Neural progenitor cell (in vitro differentiated cells): Measurements from ENCODE around the gene HOXC4. TPM values are rescaled to one million over a fixed set of nuclear protein-coding genes. Genes with fewer than 3 reads are reported as not detected.

Source experiments
- DNase-seq: peaks from one replicate; pipeline ENCODE4 v3.0.0-alpha.2; 2016; ENCODE audit warnings: low spot score
- H2AFZ ChIP-seq: fragments of 200-600 bp; sonication (generic); replicated peaks from 2 replicates; pipeline ENCODE4 v1.6.1; 2016; ENCODE audit warnings: antibody characterized with exemption
- H3F3A ChIP-seq: fragments of 200-600 bp; sonication (generic); 2 replicates; pipeline ENCODE4 v1.6.1; 2016; ENCODE audit warnings: antibody characterized with exemption, low read depth
- H3K27ac ChIP-seq: fragments of 200-600 bp; sonication (generic); 2 replicates; pipeline ENCODE4 v1.5.1; 2016; ENCODE audit warnings: mild to moderate bottlenecking
- H3K27me3 ChIP-seq: fragments of 200-600 bp; sonication (generic); 2 replicates; pipeline ENCODE4 v1.6.1; 2016; ENCODE audit warnings: mild to moderate bottlenecking, moderate library complexity
- H3K36me3 ChIP-seq: fragments of 200-600 bp; sonication (generic); 2 replicates; pipeline ENCODE4 v1.5.1; 2016
- H3K4me1 ChIP-seq: fragments of 200-600 bp; sonication (generic); 2 replicates; pipeline ENCODE4 v1.6.1; 2016; ENCODE audit warnings: mixed run types
- H3K4me2 ChIP-seq: fragments of 200-600 bp; sonication (generic); 2 replicates; pipeline ENCODE4 v1.6.1; 2016
- H3K4me3 ChIP-seq: fragments of 200-600 bp; sonication (generic); 2 replicates; pipeline ENCODE4 v1.5.1; 2016
- H3K79me2 ChIP-seq: fragments of 200-600 bp; sonication (generic); 2 replicates; pipeline ENCODE4 v1.6.1; 2016; ENCODE audit warnings: low read depth
- H3K9ac ChIP-seq: fragments of 200-600 bp; sonication (generic); 2 replicates; pipeline ENCODE4 v1.6.1; 2016
- H3K9me3 ChIP-seq: fragments of 200-600 bp; sonication (generic); 2 replicates; pipeline ENCODE4 v1.5.1; 2016; ENCODE audit warnings: low read depth
- H4K20me1 ChIP-seq: fragments of 200-600 bp; sonication (generic); 2 replicates; pipeline ENCODE4 v1.6.1; 2016; ENCODE audit warnings: low read depth
- H3K27ac Mint-ChIP-seq: 3 replicates; pipeline ENCODE4 v1.8.0; 2021; ENCODE audit warnings: mixed read lengths
- H3K27me3 Mint-ChIP-seq: 2 replicates; pipeline ENCODE4 v1.8.0; 2022; ENCODE audit warnings: low read depth, mild to moderate bottlenecking, inconsistent platforms, moderate library complexity, mixed read lengths; ENCODE audit not compliant: insufficient read depth
- H3K36me3 Mint-ChIP-seq: 3 replicates; pipeline ENCODE4 v1.8.0; 2021; ENCODE audit warnings: mixed read lengths
- H3K4me1 Mint-ChIP-seq: 3 replicates; pipeline ENCODE4 v1.8.0; 2021; ENCODE audit warnings: mixed read lengths
- H3K4me3 Mint-ChIP-seq: 3 replicates; pipeline ENCODE4 v1.8.0; 2021; ENCODE audit warnings: mild to moderate bottlenecking, moderate library complexity, mixed read lengths
- H3K9me3 Mint-ChIP-seq: 3 replicates; pipeline ENCODE4 v1.8.0; 2020; ENCODE audit warnings: mixed read lengths
- CTCF ChIP-seq: fragments of 200-600 bp; sonication (generic); IDR thresholded peaks from 2 replicates; pipeline ENCODE4 v1.5.1; 2017; ENCODE audit warnings: antibody characterized with exemption, mild to moderate bottlenecking
- EZH2 ChIP-seq: fragments of 200-600 bp; sonication (generic); IDR thresholded peaks from 2 replicates; pipeline ENCODE4 v1.6.1; 2017; ENCODE audit warnings: antibody characterized with exemption, mild to moderate bottlenecking, moderate library complexity
- EZH2phosphoT487 ChIP-seq: fragments of 200-600 bp; sonication (generic); IDR thresholded peaks from 2 replicates; pipeline ENCODE4 v1.6.1; 2017; ENCODE audit warnings: antibody characterized with exemption
- total RNA-seq: library from RNA; depleted of rRNA; stranded (reverse); fragments of >200 nt; gene quantifications from 2 replicates; pipeline ENCODE4 v1.2.3, GENCODE V29; 2015; ENCODE audit warnings: low replicate concordance

Gene HOXC4
- total RNA-seq, 1 donor from 2014 or later, result not detected

- no peak for TF ChIP-seq EZH2phosphoT487
- TF ChIP-seq CTCF, result no peak
- TF ChIP-seq EZH2, result peak; percentile 69
- Histone ChIP-seq H3K79me2 (no peaks in the 10 kb centered on the region), H3K9me3 (no peaks in the 10 kb centered on the region), H3K9ac (no peak overlapping the region), H3K27ac (no peak overlapping the region), H3K4me2 (no peak overlapping the region), H3K4me1 (no peaks in the 10 kb centered on the region), H4K20me1 (peaks cover 33% of the 10 kb centered on the region), H3K27me3 (peaks cover 100% of the 10 kb centered on the region), H3K4me3 (no peak overlapping the region), H3K36me3 (no peaks in the 10 kb centered on the region), H3F3A (no peaks in the 10 kb centered on the region), H2AFZ (no peak overlapping the region)
- Mint-ChIP-seq H3K9me3 (peaks cover 8% of the 10 kb centered on the region), H3K4me1 (no peaks in the 10 kb centered on the region), H3K4me3 (no peak overlapping the region), H3K27ac (no peak overlapping the region), H3K36me3 (no peaks in the 10 kb centered on the region), H3K27me3 (peaks cover 92% of the 10 kb centered on the region)
- peak; percentile 11 for DNase-seq
These were observed 14.1 kb upstream of the HOXC4 start for GRCh38 chr12:54039417-54040147.

GRCh38 chr12:54040148-54040494 is 13.5 kb upstream of the HOXC4 start:
- no peaks in the 10 kb centered on the region for H3K4me1 Mint-ChIP-seq
- no peaks in the 10 kb centered on the region for H3K36me3 ChIP-seq
- H3F3A ChIP-seq, result no peaks in the 10 kb centered on the region
- no peaks in the 10 kb centered on the region for H3K4me1 ChIP-seq
- no peak for DNase-seq
- no peak overlapping the region for H3K4me3 Mint-ChIP-seq
- H3K9ac ChIP-seq, result no peak overlapping the region
- no peak overlapping the region for H3K4me3 ChIP-seq
- peaks cover 100% of the 10 kb centered on the region for H3K27me3 ChIP-seq
- H3K36me3 Mint-ChIP-seq, result no peaks in the 10 kb centered on the region
- H3K9me3 ChIP-seq, result no peaks in the 10 kb centered on the region
- no peak overlapping the region for H3K27ac Mint-ChIP-seq
- no peak overlapping the region for H3K27ac ChIP-seq
- H3K79me2 ChIP-seq, result no peaks in the 10 kb centered on the region
- no peak overlapping the region for H2AFZ ChIP-seq
- no peak for TF ChIP-seq CTCF
- TF ChIP-seq EZH2phosphoT487, result no peak
- TF ChIP-seq EZH2, result no peak
- no peak overlapping the region for H3K4me2 ChIP-seq
- H3K27me3 Mint-ChIP-seq, result peaks cover 92% of the 10 kb centered on the region
- peaks cover 8% of the 10 kb centered on the region for H3K9me3 Mint-ChIP-seq
- peaks cover 27% of the 10 kb centered on the region for H4K20me1 ChIP-seq

GRCh38 chr12:54040648-54041047 is 13.0 kb upstream of the HOXC4 start:
- Mint-ChIP-seq H3K4me1 (no peaks in the 10 kb centered on the region), H3K36me3 (no peaks in the 10 kb centered on the region), H3K27me3 (peaks cover 92% of the 10 kb centered on the region), H3K27ac (no peak overlapping the region), H3K9me3 (peaks cover 8% of the 10 kb centered on the region), H3K4me3 (no peak overlapping the region)
- Histone ChIP-seq H4K20me1 (peaks cover 27% of the 10 kb centered on the region), H3K4me3 (no peak overlapping the region), H3K79me2 (no peaks in the 10 kb centered on the region), H3K4me2 (no peak overlapping the region), H2AFZ (no peak overlapping the region), H3K9me3 (no peaks in the 10 kb centered on the region), H3K27ac (no peak overlapping the region), H3K27me3 (peaks cover 100% of the 10 kb centered on the region), H3K36me3 (no peaks in the 10 kb centered on the region), H3K9ac (no peak overlapping the region), H3F3A (no peaks in the 10 kb centered on the region), H3K4me1 (no peaks in the 10 kb centered on the region)
- no peak for DNase-seq
- TF ChIP-seq EZH2 (no peak), EZH2phosphoT487 (no peak), CTCF (no peak)
